IPS-NIHi11 (cell line): ENCODE results near the gene C19orf12.
"Not testable (repeated sequence)": the region's sequence is repeated elsewhere in the genome, so short reads cannot be mapped to it uniquely, and the experiment has no call there.

ENCODE experiments used
- DNase-seq: peaks from one replicate; pipeline ENCODE4 v3.0.0; 2012; ENCODE audit warnings: mixed read lengths, low spot score

The C19orf12 gene

GRCh38 chr19:29675120-29675649 is 39.9 kb downstream of the C19orf12 start:
- DNase-seq: no peak

DNA sequence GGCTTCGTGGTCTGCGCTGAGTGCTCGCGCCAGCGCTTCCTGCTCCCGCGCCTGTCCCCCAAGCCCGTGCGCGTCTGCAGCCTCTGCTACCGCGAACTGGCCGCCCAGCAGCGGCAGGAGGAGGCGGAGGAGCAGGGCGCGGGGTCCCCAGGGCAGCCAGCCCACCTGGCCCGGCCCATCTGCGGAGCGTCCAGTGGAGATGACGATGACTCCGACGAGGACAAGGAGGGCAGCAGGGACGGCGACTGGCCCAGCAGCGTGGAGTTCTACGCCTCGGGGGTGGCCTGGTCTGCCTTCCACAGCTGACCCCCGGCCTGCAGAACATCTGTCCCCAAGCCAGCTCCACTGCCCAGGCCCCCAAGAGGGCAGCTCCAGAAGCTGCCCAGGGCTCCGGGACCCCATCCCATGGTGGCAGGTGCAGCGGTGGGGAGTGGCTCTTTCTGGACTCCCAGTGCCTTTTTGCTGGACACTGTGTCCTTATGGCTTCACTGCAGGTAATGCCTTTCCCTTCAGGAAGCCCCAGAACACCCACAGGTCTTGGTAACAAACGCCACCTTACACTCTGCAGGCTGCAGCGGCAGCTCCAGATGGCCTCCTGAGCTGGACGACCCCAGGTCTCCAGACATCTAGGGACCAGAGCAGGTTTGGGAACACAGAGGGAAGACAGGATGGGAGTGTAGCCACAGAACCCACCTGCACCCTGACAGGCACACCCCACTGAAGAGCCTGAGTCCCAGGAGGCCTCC is 40.5 kb downstream of the C19orf12 start:
- DNase-seq: no peak

GRCh38 chr19:29673451-29674371 is 41.4 kb downstream of the C19orf12 start:
- DNase-seq: no peak

DNA sequence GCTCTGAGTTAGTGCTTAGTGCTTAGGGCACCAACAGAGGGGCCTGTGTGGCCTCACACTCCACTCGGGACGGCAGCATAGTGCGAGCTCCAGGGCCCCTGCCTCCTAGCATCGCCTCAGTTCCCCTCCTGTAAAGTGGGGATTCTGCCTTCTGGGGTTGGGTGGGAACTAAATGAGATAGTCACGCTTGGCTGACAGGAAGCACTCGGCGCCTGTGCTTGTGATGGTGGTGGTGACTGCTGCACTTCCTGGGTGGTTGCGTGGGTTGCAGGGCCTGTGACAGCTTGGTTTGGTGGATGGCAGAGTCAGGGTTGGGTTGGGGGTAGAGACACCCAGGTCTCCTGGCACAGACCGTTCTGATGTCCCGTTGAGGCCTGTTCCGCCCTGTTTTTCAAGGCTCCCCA is 42.1 kb downstream of the C19orf12 start:
- no peak for DNase-seq

GRCh38 chr19:29672319-29672932 is 42.6 kb downstream of the C19orf12 start:
- DNase-seq: no peak

DNA sequence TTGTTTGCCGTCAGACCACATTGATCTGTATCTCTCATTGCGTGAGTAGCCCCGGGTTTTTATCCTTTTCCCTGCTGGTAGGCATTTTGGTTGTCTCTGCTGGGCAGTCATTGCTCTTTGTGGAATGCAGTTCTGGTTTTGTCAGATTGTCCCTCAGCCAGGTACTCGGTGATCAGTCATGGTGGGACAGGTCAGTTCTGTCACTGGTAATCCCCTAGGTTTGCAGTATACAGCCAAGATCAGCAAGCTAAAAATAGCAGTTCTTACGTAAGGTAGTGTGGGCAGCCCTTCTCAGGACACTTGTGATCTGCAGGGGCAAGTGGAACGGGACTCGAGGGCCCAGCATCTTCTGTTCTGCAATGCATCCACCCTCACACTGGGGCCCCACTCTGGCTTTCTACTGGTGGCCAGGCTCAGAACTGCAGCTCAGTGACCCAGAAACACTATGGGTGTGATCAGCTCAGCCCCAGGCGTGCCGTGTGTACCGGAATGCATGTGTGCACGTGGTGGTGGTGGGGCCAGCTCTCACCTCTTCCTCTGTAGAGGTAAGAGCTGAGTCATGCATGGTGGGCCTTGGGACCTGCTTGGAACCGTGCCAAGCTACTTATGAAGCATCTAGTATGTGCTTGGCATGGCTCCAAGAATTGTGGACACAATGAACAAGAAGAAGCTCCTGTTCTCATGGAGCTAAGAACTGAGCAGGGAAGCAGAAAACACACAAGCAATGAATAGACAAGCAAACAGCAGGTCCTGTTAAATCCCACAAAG is 43.5 kb downstream of the C19orf12 start:
- DNase-seq: no peak

- not testable (repeated sequence) for DNase-seq
Measured at GRCh38 chr19:29671026-29671392, 44.1 kb downstream of the C19orf12 start.

DNA sequence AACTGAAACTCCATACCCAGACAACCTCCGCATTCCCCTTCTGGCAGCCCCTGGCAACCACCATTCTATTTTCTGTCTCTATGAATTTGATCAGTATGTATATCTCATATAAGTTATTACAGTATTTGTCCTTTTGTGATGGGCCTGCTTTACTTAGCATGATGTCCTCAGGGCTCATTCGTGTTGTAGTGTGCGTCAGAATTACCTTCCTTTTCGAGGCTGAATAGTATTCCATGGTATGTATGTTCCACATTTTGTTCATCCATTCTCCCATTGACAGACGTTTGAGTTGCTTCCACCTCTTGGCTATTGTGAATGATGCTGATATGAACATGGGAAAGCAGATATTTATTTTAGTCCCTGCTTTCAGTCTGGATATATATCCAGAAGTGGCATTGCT is 44.8 kb downstream of the C19orf12 start:
- DNase-seq: no peak

GRCh38 chr19:29668746-29669609 is 46.1 kb downstream of the C19orf12 start:
- DNase-seq: no peak

GRCh38 chr19:29667901-29668341 is 47.1 kb downstream of the C19orf12 start:
- DNase-seq: no peak

GRCh38 chr19:29667387-29667783 is 47.7 kb downstream of the C19orf12 start:
- DNase-seq: no peak

GRCh38 chr19:29666578-29667386 is 48.3 kb downstream of the C19orf12 start:
- DNase-seq: peak; percentile 56

DNA sequence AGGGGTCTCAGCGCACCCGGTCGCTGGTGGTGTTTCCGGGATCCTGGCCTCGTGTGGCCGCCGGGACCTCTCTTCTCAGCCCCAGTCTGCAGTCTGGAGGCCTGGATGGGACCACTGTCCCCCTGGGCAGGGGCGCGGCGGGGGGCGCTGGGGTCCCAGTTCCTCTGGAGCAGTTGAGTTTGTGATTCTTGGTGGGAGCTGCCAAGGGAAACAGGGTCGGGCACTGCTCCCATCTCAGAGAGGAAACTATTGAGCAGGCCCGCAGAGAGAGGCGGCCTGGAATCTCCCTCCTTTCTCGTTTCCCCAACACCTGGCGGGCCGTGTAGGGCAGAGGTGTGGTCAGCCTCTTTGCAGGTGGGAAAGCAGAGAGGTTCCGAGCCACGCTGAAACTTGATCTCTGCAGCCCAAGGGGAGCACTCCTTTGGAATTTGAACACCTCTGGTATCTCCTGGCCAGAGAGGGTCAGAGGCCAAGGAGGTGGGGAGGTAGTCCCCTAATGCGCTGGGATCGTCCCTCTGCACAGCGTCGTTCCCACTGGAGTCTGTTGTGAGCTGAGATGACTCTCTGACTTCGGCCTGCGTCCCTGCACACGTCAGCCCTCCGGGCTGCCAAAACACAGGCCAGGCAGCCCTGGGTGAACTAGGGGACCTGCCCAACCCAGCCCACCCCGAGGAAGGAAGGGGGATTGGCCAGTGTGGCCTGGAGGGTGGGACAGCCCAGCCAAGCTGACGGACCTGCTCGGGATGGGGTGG is 49.1 kb downstream of the C19orf12 start:
- peak; percentile 47 for DNase-seq

- peak; percentile 99 for DNase-seq
Measured at GRCh38 chr19:29665215-29665825, 49.7 kb downstream of the C19orf12 start, which contains the start of gene PLEKHF1. Gene PLEKHF1 (plus strand): TSS chr19:29665461. CDS start chr19:29673840, 8,379 bp downstream.

- no peak for DNase-seq
Measured at GRCh38 chr19:29664753-29665214, 50.3 kb downstream of the C19orf12 start.

DNA sequence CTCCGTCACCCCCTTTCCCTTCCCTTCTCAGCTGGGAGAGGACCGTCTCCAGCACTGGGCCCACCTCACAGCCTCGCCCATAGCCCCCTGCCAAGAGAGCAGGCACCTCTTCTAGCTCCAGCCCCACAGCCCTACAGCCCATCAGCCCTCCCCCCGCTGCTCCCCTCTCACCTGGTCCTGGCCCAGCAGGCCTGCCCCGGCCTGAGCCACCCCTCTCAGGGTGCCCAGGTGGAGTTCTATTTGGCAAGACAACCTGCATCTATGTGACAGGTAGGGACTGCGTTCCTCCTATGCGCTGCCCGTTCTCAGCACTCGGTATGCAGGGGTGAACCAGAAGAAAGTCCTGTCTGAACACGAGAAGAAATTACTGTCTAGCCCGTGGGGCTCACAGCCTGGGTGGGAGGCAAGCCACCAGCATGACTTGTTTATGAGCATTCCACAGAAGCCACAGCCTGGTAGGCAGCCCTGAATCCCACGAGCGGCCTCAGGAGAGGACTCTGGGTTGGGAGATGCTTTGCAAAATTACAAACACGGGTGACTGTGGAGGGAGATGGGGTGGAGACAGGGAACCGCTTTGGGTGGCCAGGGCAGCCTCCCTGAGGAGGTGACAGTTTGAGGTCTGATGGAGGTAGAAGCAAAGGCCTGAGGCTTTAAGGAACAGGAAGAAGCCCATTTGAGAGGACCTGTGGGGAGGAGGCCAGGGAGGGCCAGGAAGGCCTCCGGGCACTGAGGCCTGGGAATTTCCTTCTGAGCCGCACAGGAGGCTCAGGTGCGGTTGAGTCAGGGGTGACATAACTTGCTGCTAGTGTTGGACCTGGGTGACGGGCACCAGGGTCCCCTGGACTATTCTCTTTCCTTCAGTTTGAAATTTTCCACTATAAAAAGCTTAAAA is 51.0 kb downstream of the C19orf12 start:
- DNase-seq: no peak
